Measurements from ENCODE around the gene TMEM201.

Gene TMEM201

GRCh38 chr1:9580942-9581341, 7.8 kb upstream of the TMEM201 start:
- no peak for FAIRE-seq

GRCh38 chr1:9586147-9586766, 2.5 kb upstream of the TMEM201 start:
- FAIRE-seq, result no peak

- no peak for FAIRE-seq
These were observed 520 bp downstream of the TMEM201 start for GRCh38 chr1:9589144-9589718.

GRCh38 chr1:9589719-9590157, 1.0 kb downstream of the TMEM201 start:
- FAIRE-seq, result no peak

GRCh38 chr1:9590201-9590600, 1.5 kb downstream of the TMEM201 start:
- no peak for FAIRE-seq

- FAIRE-seq, result no peak
These were observed 2.4 kb downstream of the TMEM201 start for GRCh38 chr1:9590945-9591668.

- FAIRE-seq, result no peak
These were observed 3.2 kb downstream of the TMEM201 start for GRCh38 chr1:9591669-9592509.

GRCh38 chr1:9592510-9593075, 3.9 kb downstream of the TMEM201 start:
- no peak for FAIRE-seq

- FAIRE-seq, result no peak
These were observed 4.4 kb downstream of the TMEM201 start for GRCh38 chr1:9593147-9593491.

GRCh38 chr1:9593492-9594465, 5.1 kb downstream of the TMEM201 start:
- no peak for FAIRE-seq

GRCh38 chr1:9594471-9595155, 5.9 kb downstream of the TMEM201 start:
- no peak for FAIRE-seq

- FAIRE-seq, result no peak
These were observed 6.7 kb downstream of the TMEM201 start for GRCh38 chr1:9595156-9595967.

GRCh38 chr1:9595968-9596340, 7.2 kb downstream of the TMEM201 start:
- no peak for FAIRE-seq

GRCh38 chr1:9596415-9597123, 7.9 kb downstream of the TMEM201 start:
- FAIRE-seq, result no peak

- FAIRE-seq, result no peak
These were observed 8.9 kb downstream of the TMEM201 start for GRCh38 chr1:9597361-9598315.

- no peak for FAIRE-seq
These were observed 9.6 kb downstream of the TMEM201 start for GRCh38 chr1:9598316-9598700.

- no peak for FAIRE-seq
These were observed 11.0 kb downstream of the TMEM201 start for GRCh38 chr1:9599741-9600140.
